SK-N-SH (cell line): ENCODE results near the gene CATSPERB.

Experiments
- CHD2 ChIP-seq: fragments of 150-350 bp; IDR thresholded peaks from 2 replicates; pipeline ENCODE4 v1.6.1; 2018; ENCODE audit warnings: low read length; ENCODE audit not compliant: partially characterized antibody
- EP300 ChIP-seq, 2 experiments: IDR thresholded peaks; 2 replicates each; pipeline versions ENCODE4 v1.4.0 to v1.6.1; 2012; ENCODE audit warnings: borderline replicate concordance in 1 of 2, low read depth in 1 of 2, low read length in 1 of 2
- JUND ChIP-seq: IDR thresholded peaks from 2 replicates; pipeline ENCODE4 v1.4.0; 2012
- POLR2AphosphoS5 ChIP-seq: IDR thresholded peaks from 2 replicates; pipeline ENCODE4 v1.6.1; 2012; ENCODE audit warnings: low read depth, low read length
- RAD21 ChIP-seq: IDR thresholded peaks from 2 replicates; pipeline ENCODE4 v1.6.1; 2012; ENCODE audit warnings: mild to moderate bottlenecking, low read length
- SIN3A ChIP-seq: IDR thresholded peaks from 2 replicates; pipeline ENCODE4 v1.6.1; 2012; ENCODE audit warnings: low read depth, mild to moderate bottlenecking, low read length, moderate library complexity, borderline replicate concordance
- SMC3 ChIP-seq: IDR thresholded peaks from 2 replicates; pipeline ENCODE4 v1.6.1; 2012; ENCODE audit warnings: low read depth, low read length, improper control_type of control experiment
- TF ChIP-seq, protein P1 (sequence below): fragments of 200-600 bp; sonication (generic); IDR thresholded peaks from 2 replicates; pipeline ENCODE4 v1.6.1; 2017; ENCODE audit warnings: antibody characterized with exemption, mild to moderate bottlenecking, moderate library complexity
- TF ChIP-seq, protein P2 (sequence below): IDR thresholded peaks from 2 replicates; pipeline ENCODE4 v1.6.1; 2012; ENCODE audit warnings: mild to moderate bottlenecking, low read depth, low read length, moderate library complexity
- TF ChIP-seq, protein P3 (sequence below): IDR thresholded peaks from 2 replicates; pipeline ENCODE4; 2012
- TF ChIP-seq, protein P4 (sequence below): fragments of 150-350 bp; IDR thresholded peaks from 2 replicates; pipeline ENCODE4 v1.6.1; 2017; ENCODE audit warnings: antibody characterized with exemption, low read length, low read depth, borderline replicate concordance
- TF ChIP-seq, protein P5 (sequence below): IDR thresholded peaks from 2 replicates; pipeline ENCODE4 v1.4.0; 2012; ENCODE audit warnings: low read depth

DNA sequence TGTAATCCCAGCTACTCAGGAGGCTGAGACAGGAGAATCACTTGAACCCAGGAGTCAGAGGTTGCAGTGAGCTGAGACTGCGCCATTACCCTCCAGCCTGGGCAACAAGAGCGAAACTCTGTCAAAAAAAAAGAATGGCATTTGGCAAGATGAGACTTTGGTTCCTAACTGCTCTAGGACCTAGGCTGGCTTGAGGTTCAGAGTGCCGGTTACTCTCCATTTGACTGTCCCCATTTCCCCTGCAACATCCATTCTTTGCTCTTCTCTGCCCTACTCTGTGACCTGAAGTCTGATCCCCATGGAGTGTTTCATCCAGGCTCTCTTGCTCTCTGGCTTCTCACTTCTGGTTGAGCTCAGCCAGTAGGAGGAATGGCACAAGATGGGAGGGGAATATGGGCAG lies 195.6 kb downstream of the CATSPERB start:
- TF ChIP-seq, protein P1, sequence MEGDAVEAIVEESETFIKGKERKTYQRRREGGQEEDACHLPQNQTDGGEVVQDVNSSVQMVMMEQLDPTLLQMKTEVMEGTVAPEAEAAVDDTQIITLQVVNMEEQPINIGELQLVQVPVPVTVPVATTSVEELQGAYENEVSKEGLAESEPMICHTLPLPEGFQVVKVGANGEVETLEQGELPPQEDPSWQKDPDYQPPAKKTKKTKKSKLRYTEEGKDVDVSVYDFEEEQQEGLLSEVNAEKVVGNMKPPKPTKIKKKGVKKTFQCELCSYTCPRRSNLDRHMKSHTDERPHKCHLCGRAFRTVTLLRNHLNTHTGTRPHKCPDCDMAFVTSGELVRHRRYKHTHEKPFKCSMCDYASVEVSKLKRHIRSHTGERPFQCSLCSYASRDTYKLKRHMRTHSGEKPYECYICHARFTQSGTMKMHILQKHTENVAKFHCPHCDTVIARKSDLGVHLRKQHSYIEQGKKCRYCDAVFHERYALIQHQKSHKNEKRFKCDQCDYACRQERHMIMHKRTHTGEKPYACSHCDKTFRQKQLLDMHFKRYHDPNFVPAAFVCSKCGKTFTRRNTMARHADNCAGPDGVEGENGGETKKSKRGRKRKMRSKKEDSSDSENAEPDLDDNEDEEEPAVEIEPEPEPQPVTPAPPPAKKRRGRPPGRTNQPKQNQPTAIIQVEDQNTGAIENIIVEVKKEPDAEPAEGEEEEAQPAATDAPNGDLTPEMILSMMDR, result no peak
- TF ChIP-seq, protein P2, sequence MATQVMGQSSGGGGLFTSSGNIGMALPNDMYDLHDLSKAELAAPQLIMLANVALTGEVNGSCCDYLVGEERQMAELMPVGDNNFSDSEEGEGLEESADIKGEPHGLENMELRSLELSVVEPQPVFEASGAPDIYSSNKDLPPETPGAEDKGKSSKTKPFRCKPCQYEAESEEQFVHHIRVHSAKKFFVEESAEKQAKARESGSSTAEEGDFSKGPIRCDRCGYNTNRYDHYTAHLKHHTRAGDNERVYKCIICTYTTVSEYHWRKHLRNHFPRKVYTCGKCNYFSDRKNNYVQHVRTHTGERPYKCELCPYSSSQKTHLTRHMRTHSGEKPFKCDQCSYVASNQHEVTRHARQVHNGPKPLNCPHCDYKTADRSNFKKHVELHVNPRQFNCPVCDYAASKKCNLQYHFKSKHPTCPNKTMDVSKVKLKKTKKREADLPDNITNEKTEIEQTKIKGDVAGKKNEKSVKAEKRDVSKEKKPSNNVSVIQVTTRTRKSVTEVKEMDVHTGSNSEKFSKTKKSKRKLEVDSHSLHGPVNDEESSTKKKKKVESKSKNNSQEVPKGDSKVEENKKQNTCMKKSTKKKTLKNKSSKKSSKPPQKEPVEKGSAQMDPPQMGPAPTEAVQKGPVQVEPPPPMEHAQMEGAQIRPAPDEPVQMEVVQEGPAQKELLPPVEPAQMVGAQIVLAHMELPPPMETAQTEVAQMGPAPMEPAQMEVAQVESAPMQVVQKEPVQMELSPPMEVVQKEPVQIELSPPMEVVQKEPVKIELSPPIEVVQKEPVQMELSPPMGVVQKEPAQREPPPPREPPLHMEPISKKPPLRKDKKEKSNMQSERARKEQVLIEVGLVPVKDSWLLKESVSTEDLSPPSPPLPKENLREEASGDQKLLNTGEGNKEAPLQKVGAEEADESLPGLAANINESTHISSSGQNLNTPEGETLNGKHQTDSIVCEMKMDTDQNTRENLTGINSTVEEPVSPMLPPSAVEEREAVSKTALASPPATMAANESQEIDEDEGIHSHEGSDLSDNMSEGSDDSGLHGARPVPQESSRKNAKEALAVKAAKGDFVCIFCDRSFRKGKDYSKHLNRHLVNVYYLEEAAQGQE, result no peak
- TF ChIP-seq JUND, result no peak
- TF ChIP-seq CHD2, result no peak
- TF ChIP-seq SMC3, result no peak
- TF ChIP-seq EP300 (IDR thresholded peaks at IDR 0.05; ENCODE audit: borderline replicate concordance in 1 of 2, low read depth in 1 of 2, low read length in 1 of 2), result no peak
- TF ChIP-seq, protein P3, sequence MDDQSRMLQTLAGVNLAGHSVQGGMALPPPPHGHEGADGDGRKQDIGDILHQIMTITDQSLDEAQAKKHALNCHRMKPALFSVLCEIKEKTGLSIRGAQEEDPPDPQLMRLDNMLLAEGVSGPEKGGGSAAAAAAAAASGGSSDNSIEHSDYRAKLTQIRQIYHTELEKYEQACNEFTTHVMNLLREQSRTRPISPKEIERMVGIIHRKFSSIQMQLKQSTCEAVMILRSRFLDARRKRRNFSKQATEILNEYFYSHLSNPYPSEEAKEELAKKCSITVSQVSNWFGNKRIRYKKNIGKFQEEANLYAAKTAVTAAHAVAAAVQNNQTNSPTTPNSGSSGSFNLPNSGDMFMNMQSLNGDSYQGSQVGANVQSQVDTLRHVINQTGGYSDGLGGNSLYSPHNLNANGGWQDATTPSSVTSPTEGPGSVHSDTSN, result no peak
- no peak for TF ChIP-seq RAD21
- no peak for TF ChIP-seq SIN3A
- TF ChIP-seq, protein P4, sequence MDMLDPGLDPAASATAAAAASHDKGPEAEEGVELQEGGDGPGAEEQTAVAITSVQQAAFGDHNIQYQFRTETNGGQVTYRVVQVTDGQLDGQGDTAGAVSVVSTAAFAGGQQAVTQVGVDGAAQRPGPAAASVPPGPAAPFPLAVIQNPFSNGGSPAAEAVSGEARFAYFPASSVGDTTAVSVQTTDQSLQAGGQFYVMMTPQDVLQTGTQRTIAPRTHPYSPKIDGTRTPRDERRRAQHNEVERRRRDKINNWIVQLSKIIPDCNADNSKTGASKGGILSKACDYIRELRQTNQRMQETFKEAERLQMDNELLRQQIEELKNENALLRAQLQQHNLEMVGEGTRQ, result no peak
- TF ChIP-seq, protein P5, sequence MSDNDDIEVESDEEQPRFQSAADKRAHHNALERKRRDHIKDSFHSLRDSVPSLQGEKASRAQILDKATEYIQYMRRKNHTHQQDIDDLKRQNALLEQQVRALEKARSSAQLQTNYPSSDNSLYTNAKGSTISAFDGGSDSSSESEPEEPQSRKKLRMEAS, result no peak
- TF ChIP-seq POLR2AphosphoS5, result no peak
